Esophagus muscularis mucosa (tissue), 4 donors: ENCODE measurements around the gene LAMA3. TPM values are rescaled to one million over a fixed set of nuclear protein-coding genes. Genes with fewer than 3 reads are reported as not detected.
A peak's percentile ranks its signal among the peaks of the same experiment; 100 is the strongest.
"Not testable (repeated sequence)": the region's sequence is repeated elsewhere in the genome, so short reads cannot be mapped to it uniquely, and the experiment has no call there.

Experiments used
- DNase-seq: peaks from one replicate; pipeline ENCODE4 v3.0.0-alpha.2; 2017; ENCODE audit errors: extremely low spot score
- H3K27ac ChIP-seq, 4 donors: fragments of 200-600 bp; sonication (generic); replicated peaks in 1 of 4; 1 replicate in 3 of 4; 2 replicates in 1 of 4; pipeline ENCODE4 v1.5.1; 2016 to 2019; ENCODE audit warnings: mild to moderate bottlenecking in 1 of 4
- H3K27me3 ChIP-seq, 4 donors: fragments of 200-600 bp; sonication (generic); one replicate each; pipeline versions ENCODE4 v1.5.1 to v1.6.0; 2016 to 2019
- H3K36me3 ChIP-seq, 4 donors: fragments of 200-600 bp; sonication (generic); one replicate each; pipeline ENCODE4 v1.5.1; 2016 to 2019
- H3K4me1 ChIP-seq, 4 donors: fragments of 200-600 bp; sonication (generic); one replicate each; pipeline ENCODE4 v1.5.1; 2016 to 2019
- H3K4me3 ChIP-seq, 4 donors: fragments of 200-600 bp; sonication (generic); 1 replicate in 2 of 4; 2 replicates in 2 of 4; pipeline ENCODE4 v1.5.1; 2016 to 2019; ENCODE audit warnings: mild to moderate bottlenecking in 4 of 4, moderate library complexity in 1 of 4
- H3K9me3 ChIP-seq, 4 donors: fragments of 200-600 bp; sonication (generic); 1 replicate in 3 of 4; 2 replicates in 1 of 4; pipeline ENCODE4 v1.5.1; 2016 to 2019
- CTCF ChIP-seq, 3 experiments: fragments of 200-600 bp in 2 of 3; fragments of 450-650 bp in 1 of 3; sonication (generic) in 2 of 3; IDR thresholded peaks; one replicate each; pipeline ENCODE4 v1.5.1; 2017 to 2019; ENCODE audit warnings: antibody characterized with exemption in 3 of 3, mild to moderate bottlenecking in 2 of 3, moderate library complexity in 1 of 3
- EP300 ChIP-seq: sonication (generic); formaldehyde crosslinking; IDR thresholded peaks from one replicate; pipeline ENCODE4 v1.6.1; 2017; ENCODE audit warnings: antibody characterized with exemption
- POLR2A ChIP-seq: fragments of 450-650 bp; IDR thresholded peaks from one replicate; pipeline ENCODE4 v1.6.1; 2017; ENCODE audit warnings: antibody characterized with exemption, moderate library complexity, mild to moderate bottlenecking, low read depth
- POLR2AphosphoS5 ChIP-seq, 2 donors: sonication (generic); formaldehyde crosslinking; IDR thresholded peaks; one replicate each; pipeline ENCODE4 v1.6.1; 2017; ENCODE audit warnings: antibody characterized with exemption in 2 of 2
- WGBS: methylation state at CpG from one replicate; pipeline ENCODE4 v1.1.5; 2018; 5-methylcytosine and 5-hydroxymethylcytosine counted together
- intact Hi-C: fragments of 100-400 bp; cut with DNase I; formaldehyde crosslinking; loops from one replicate; pipeline ENCODE4 v1.15.1; 2023
- total RNA-seq, 4 donors: library from RNA; depleted of rRNA; stranded (reverse); fragments of >200 nt; gene quantifications; one replicate each; pipeline versions ENCODE4 v1.1.0 to v1.2.1, GENCODE V29; 2016

LAMA3 gene
- total RNA-seq, 4 donors from 2014 or later: 7.5 to 12.9 (median 11.7) TPM

- peaks cover 0 to 6% (median 0%) of the 10 kb centered on the region in 4 donors for H3K36me3 ChIP-seq
- 99% methylated on average over 5 of the region's 5 CpGs for WGBS
- no peak overlapping the region for H3K4me3 ChIP-seq
- intact Hi-C loops: no loop called here
- peak; percentile 24 for DNase-seq
- H3K27me3 ChIP-seq: no peaks in the 10 kb centered on the region
- H3K4me1 ChIP-seq: no peaks in the 10 kb centered on the region
- TF ChIP-seq CTCF (IDR thresholded peaks at IDR 0.05): no peak
- no peak for TF ChIP-seq POLR2AphosphoS5 (IDR thresholded peaks at IDR 0.05)
- TF ChIP-seq EP300: no peak
- TF ChIP-seq POLR2A: no peak
- no peaks in the 10 kb centered on the region for H3K9me3 ChIP-seq
- no peak overlapping the region for H3K27ac ChIP-seq
Measured at GRCh38 chr18:23732439-23732838, 43.2 kb downstream of the LAMA3 start.

GRCh38 chr18:23733265-23733664 lies 44.0 kb downstream of the LAMA3 start:
- H3K9me3 ChIP-seq, H3K27me3 ChIP-seq, DNase-seq, H3K27ac ChIP-seq, H3K36me3 ChIP-seq, H3K4me3 ChIP-seq, H3K4me1 ChIP-seq, intact Hi-C loops: not testable (repeated sequence)
- WGBS: 95% methylated on average over 5 of the region's 5 CpGs

GRCh38 chr18:23733895-23734294 lies 44.6 kb downstream of the LAMA3 start:
- intact Hi-C loops: no loop called here
- DNase-seq: no peak
- TF ChIP-seq POLR2AphosphoS5 (IDR thresholded peaks at IDR 0.05) (no peak), CTCF (IDR thresholded peaks at IDR 0.05) (no peak), EP300 (no peak), POLR2A (no peak)
- Histone ChIP-seq H3K27ac (no peak overlapping the region), H3K36me3 (peaks cover 0 to 6% (median 0%) of the 10 kb centered on the region in 4 donors), H3K4me3 (no peak overlapping the region), H3K27me3 (no peaks in the 10 kb centered on the region), H3K9me3 (no peaks in the 10 kb centered on the region), H3K4me1 (peaks cover 0 to 7% (median 2%) of the 10 kb centered on the region in 4 donors)
- WGBS: 88% methylated on average over 4 of the region's 7 CpGs

- H3K27ac ChIP-seq: no peak overlapping the region
- H3K9me3 ChIP-seq: no peaks in the 10 kb centered on the region
Measured at GRCh38 chr18:23735021-23735464, 45.8 kb downstream of the LAMA3 start.

GRCh38 chr18:23737578-23737977 lies 48.3 kb downstream of the LAMA3 start:
- Histone ChIP-seq H3K4me3 (no peak overlapping the region), H3K36me3 (peaks cover 0 to 6% (median 0%) of the 10 kb centered on the region in 4 donors), H3K9me3 (no peaks in the 10 kb centered on the region), H3K27ac (no peak overlapping the region), H3K4me1 (peaks cover 0 to 23% (median 11%) of the 10 kb centered on the region in 4 donors), H3K27me3 (no peaks in the 10 kb centered on the region)
- TF ChIP-seq EP300: no peak
- no peak for TF ChIP-seq CTCF (IDR thresholded peaks at IDR 0.05)
- TF ChIP-seq POLR2AphosphoS5 (IDR thresholded peaks at IDR 0.05): no peak
- TF ChIP-seq POLR2A: no peak
- peak; percentile 78 for DNase-seq
- intact Hi-C loops: no loop called here
- 92% methylated on average over 9 of the region's 9 CpGs for WGBS

More at GRCh38 chr18:23735021-23735464, 45.8 kb downstream of the LAMA3 start:
- Histone ChIP-seq H3K36me3 (peaks cover 0 to 6% (median 0%) of the 10 kb centered on the region in 4 donors), H3K4me3 (no peak overlapping the region), H3K27me3 (no peaks in the 10 kb centered on the region), H3K4me1 (peaks cover 0 to 16% (median 7%) of the 10 kb centered on the region in 4 donors)
- DNase-seq: no peak
- TF ChIP-seq POLR2AphosphoS5 (IDR thresholded peaks at IDR 0.05) (no peak), EP300 (no peak), POLR2A (no peak), CTCF (IDR thresholded peaks at IDR 0.05) (no peak)
- intact Hi-C loops: no loop called here
- 79% methylated on average over 6 of the region's 6 CpGs for WGBS
